Peyer's patch (tissue), 4 donors: Measurements from ENCODE around the gene HHAT. TPM values are rescaled to one million over a fixed set of nuclear protein-coding genes. Genes with fewer than 3 reads are reported as not detected.

ENCODE experiments used
- DNase-seq, 3 donors: peaks; one replicate each; pipeline ENCODE4 v3.0.0-alpha.2; 2017 to 2019
- H3K27ac ChIP-seq, 4 donors: fragments of 200-600 bp; sonication (generic); one replicate each; pipeline ENCODE4 v1.5.1; 2016 to 2019
- H3K27me3 ChIP-seq, 2 donors: fragments of 200-600 bp; sonication (generic); one replicate each; pipeline ENCODE4 v1.5.1; 2019
- H3K36me3 ChIP-seq, 3 donors: fragments of 200-600 bp; sonication (generic); one replicate each; pipeline ENCODE4 v1.5.1; 2016 to 2019
- H3K4me1 ChIP-seq, 4 donors: fragments of 200-600 bp; sonication (generic); one replicate each; pipeline ENCODE4 v1.5.1; 2016 to 2019
- H3K4me3 ChIP-seq, 4 donors: fragments of 200-600 bp; sonication (generic); 1 replicate in 3 of 4; 2 replicates in 1 of 4; pipeline ENCODE4 v1.5.1; 2016 to 2019; ENCODE audit warnings: mild to moderate bottlenecking in 1 of 4
- H3K9me3 ChIP-seq, 4 donors: fragments of 200-600 bp; sonication (generic); one replicate each; pipeline ENCODE4 v1.5.1; 2016 to 2019; ENCODE audit warnings: mild to moderate bottlenecking in 1 of 4
- POLR2A ChIP-seq, 2 donors: fragments of 450-650 bp; IDR thresholded peaks; one replicate each; pipeline ENCODE4 v1.5.1; 2017; ENCODE audit warnings: antibody characterized with exemption in 2 of 2, mild to moderate bottlenecking in 2 of 2, moderate library complexity in 2 of 2
- total RNA-seq, 4 donors: library from RNA; depleted of rRNA; stranded (reverse); fragments of >200 nt; gene quantifications; one replicate each; pipeline ENCODE4 v1.1.0, GENCODE V29; 2016
- TF ChIP-seq, protein P1 (sequence below), 6 experiments: fragments of 450-650 bp in 4 of 6; fragments of 200-600 bp in 2 of 6; sonication (generic) in 1 of 6; IDR thresholded peaks; one replicate each; pipeline ENCODE4 v1.5.1; 2017 to 2019; ENCODE audit warnings: antibody characterized with exemption in 6 of 6, mild to moderate bottlenecking in 3 of 6, moderate library complexity in 1 of 6

Gene HHAT
- total RNA-seq, 4 donors from 2014 or later: 2.3 to 16.9 (median 7.3) TPM

- H3K4me1 ChIP-seq: no peaks in the 10 kb centered on the region
- TF ChIP-seq, protein P1, sequence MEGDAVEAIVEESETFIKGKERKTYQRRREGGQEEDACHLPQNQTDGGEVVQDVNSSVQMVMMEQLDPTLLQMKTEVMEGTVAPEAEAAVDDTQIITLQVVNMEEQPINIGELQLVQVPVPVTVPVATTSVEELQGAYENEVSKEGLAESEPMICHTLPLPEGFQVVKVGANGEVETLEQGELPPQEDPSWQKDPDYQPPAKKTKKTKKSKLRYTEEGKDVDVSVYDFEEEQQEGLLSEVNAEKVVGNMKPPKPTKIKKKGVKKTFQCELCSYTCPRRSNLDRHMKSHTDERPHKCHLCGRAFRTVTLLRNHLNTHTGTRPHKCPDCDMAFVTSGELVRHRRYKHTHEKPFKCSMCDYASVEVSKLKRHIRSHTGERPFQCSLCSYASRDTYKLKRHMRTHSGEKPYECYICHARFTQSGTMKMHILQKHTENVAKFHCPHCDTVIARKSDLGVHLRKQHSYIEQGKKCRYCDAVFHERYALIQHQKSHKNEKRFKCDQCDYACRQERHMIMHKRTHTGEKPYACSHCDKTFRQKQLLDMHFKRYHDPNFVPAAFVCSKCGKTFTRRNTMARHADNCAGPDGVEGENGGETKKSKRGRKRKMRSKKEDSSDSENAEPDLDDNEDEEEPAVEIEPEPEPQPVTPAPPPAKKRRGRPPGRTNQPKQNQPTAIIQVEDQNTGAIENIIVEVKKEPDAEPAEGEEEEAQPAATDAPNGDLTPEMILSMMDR (IDR thresholded peaks at IDR 0.05): no peak
Measured at GRCh38 chr1:210302501-210302900, 26.2 kb upstream of the HHAT start.

GRCh38 chr1:210303391-210303790, 25.3 kb upstream of the HHAT start:
- Histone ChIP-seq H3K27me3 (no peaks in the 10 kb centered on the region), H3K4me3 (no peak overlapping the region), H3K36me3 (no peaks in the 10 kb centered on the region), H3K4me1 (no peaks in the 10 kb centered on the region), H3K27ac (no peak overlapping the region), H3K9me3 (no peaks in the 10 kb centered on the region)
- TF ChIP-seq POLR2A (IDR thresholded peaks at IDR 0.05): no peak
- TF ChIP-seq, protein P1 (IDR thresholded peaks at IDR 0.05): no peak
- DNase-seq: no peak

More at GRCh38 chr1:210302501-210302900, 26.2 kb upstream of the HHAT start:
- Histone ChIP-seq H3K36me3 (no peaks in the 10 kb centered on the region), H3K27ac (no peak overlapping the region), H3K9me3 (no peaks in the 10 kb centered on the region), H3K4me3 (no peak overlapping the region), H3K27me3 (no peaks in the 10 kb centered on the region)
- DNase-seq: no peak

- no peaks in the 10 kb centered on the region for H3K27me3 ChIP-seq
- no peaks in the 10 kb centered on the region for H3K9me3 ChIP-seq
- peak overlapping the region in 2 of 4 donors; percentile 50 to 66 for H3K27ac ChIP-seq
- H3K4me1 ChIP-seq: peaks cover 0 to 8% (median 0%) of the 10 kb centered on the region in 4 donors
- no peak for TF ChIP-seq POLR2A (IDR thresholded peaks at IDR 0.05)
- TF ChIP-seq, protein P1 (IDR thresholded peaks at IDR 0.05): no peak
- no peak for DNase-seq
- no peak overlapping the region for H3K4me3 ChIP-seq
- H3K36me3 ChIP-seq: no peaks in the 10 kb centered on the region
Measured at GRCh38 chr1:210310562-210311153, 18.0 kb upstream of the HHAT start.

DNA sequence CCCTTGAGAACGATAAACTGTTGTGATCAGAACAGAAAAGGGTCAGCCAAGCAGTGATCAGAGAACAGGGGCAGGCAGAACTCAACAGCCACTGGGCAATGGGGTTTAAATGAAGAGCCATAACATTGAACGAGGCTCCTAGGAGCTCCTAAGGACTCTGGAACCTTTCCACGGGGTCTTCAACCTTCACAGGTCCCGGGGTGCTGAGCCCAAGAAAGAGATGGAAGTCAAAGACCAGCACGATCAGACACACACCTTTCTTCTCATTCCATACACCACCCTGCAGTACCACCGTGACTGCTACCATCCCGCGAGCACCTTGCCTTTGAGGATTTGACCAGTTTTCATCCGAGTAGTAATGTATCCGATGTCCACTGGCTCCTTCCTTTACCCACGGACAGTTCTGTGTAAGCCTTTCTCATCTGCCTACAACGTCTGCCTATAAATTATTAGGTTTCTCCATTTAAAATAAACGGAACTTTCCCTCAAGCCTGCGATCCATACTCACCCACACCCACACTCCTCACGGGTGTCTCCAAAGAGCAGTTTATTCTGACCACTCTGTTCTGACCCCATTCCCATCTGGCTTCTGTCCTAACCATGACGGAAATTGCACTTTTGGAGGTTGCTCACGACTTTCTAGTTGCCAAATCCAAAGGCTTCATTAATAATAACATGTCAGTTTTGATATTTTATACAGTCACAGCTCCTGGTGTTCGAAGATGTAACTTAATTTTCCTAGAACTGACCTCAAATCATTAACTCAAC, 16.8 kb upstream of the HHAT start:
- H3K36me3 ChIP-seq: no peaks in the 10 kb centered on the region
- TF ChIP-seq POLR2A (IDR thresholded peaks at IDR 0.05): no peak
- TF ChIP-seq, protein P1 (IDR thresholded peaks at IDR 0.05): no peak
- peak overlapping the region; percentile 22 to 46 (median 41) for H3K4me3 ChIP-seq
- peaks cover 0 to 8% (median 0%) of the 10 kb centered on the region in 4 donors for H3K4me1 ChIP-seq
- peak overlapping the region; percentile 2 to 66 (median 40) for H3K27ac ChIP-seq
- DNase-seq: no peak
- no peaks in the 10 kb centered on the region for H3K9me3 ChIP-seq
- no peaks in the 10 kb centered on the region for H3K27me3 ChIP-seq

DNA sequence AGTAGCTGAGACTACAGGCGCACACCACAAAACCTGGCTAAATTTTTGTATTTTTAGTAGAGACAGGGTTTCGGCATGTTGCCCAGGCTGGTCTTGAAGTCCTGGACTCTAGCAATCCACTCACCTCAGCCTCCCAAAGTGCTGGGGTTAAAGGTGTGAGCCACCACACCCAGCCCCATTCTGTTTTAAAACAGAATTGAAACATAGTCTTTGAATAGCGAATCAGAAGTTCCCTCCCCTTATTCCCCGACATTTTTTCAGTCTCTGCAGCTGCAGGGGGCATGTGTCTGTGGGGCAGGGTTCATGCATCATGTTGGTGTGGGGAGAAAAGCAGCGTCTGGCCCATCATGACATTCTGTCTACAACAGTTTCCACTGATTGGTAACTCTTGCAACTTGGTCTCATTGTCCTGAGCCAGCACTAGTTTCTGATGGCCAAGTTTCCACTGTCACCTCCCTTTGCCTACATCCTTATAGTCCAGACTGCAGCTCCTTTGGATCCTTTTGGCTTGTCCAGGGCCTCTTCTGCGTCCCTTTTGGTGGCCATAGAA, 15.6 kb upstream of the HHAT start:
- peaks cover 0 to 8% (median 0%) of the 10 kb centered on the region in 4 donors for H3K4me1 ChIP-seq
- no peak overlapping the region for H3K27ac ChIP-seq
- H3K9me3 ChIP-seq: no peaks in the 10 kb centered on the region
- no peak for DNase-seq
- no peaks in the 10 kb centered on the region for H3K36me3 ChIP-seq
- H3K4me3 ChIP-seq: no peak overlapping the region
- no peaks in the 10 kb centered on the region for H3K27me3 ChIP-seq
- no peak for TF ChIP-seq POLR2A (IDR thresholded peaks at IDR 0.05)
- TF ChIP-seq, protein P1 (IDR thresholded peaks at IDR 0.05): no peak
